H9 (cell line): ENCODE measurements around the gene MYH15. TPM values are rescaled to one million over a fixed set of nuclear protein-coding genes. Genes with fewer than 3 reads are reported as not detected.

Experiments used
- DNase-seq: peaks from one replicate; pipeline ENCODE4 v3.0.0-alpha.2; 2017
- H2AFZ ChIP-seq: one replicate; pipeline ENCODE4 v1.6.1; 2013; ENCODE audit warnings: mild to moderate bottlenecking, low read length, control low read depth, moderate library complexity
- H2AK5ac ChIP-seq: 2 replicates; pipeline ENCODE4 v1.6.1; 2013; ENCODE audit warnings: low read length, control low read depth, mixed read lengths; ENCODE audit not compliant: insufficient read length
- H2BK120ac ChIP-seq: one replicate; pipeline ENCODE4 v1.6.1; 2013; ENCODE audit warnings: low read depth, mild to moderate bottlenecking, low read length, control low read depth, inconsistent platforms; ENCODE audit not compliant: poor library complexity, severe bottlenecking
- H2BK12ac ChIP-seq: 2 replicates; pipeline ENCODE4 v1.6.1; 2013; ENCODE audit warnings: low read length, control low read depth, mixed read lengths, low read depth; ENCODE audit not compliant: insufficient read length
- H2BK15ac ChIP-seq: 2 replicates; pipeline ENCODE4 v1.6.1; 2013; ENCODE audit warnings: low read depth, low read length, control low read depth
- H2BK20ac ChIP-seq: one replicate; pipeline ENCODE4 v1.6.1; 2013; ENCODE audit warnings: low read depth, mild to moderate bottlenecking, low read length, control low read depth, inconsistent platforms; ENCODE audit not compliant: poor library complexity, severe bottlenecking
- H2BK5ac ChIP-seq: 2 replicates; pipeline ENCODE4 v1.6.1; 2013; ENCODE audit warnings: low read length, control low read depth, mixed read lengths; ENCODE audit not compliant: insufficient read length
- H3K14ac ChIP-seq: 2 replicates; pipeline ENCODE4 v1.6.1; 2013; ENCODE audit warnings: low read length, control low read depth; ENCODE audit not compliant: insufficient read depth
- H3K18ac ChIP-seq: 2 replicates; pipeline ENCODE4 v1.6.1; 2013; ENCODE audit warnings: low read depth, mild to moderate bottlenecking, mixed read lengths, low read length, control low read depth; ENCODE audit not compliant: insufficient read length
- H3K23ac ChIP-seq: 2 replicates; pipeline ENCODE4 v1.6.1; 2013; ENCODE audit warnings: low read length, control low read depth, mixed read lengths, low read depth; ENCODE audit not compliant: insufficient read length
- H3K23me2 ChIP-seq: 2 replicates; pipeline ENCODE4 v1.6.1; 2013; ENCODE audit warnings: low read depth, mild to moderate bottlenecking, mixed read lengths, low read length, control low read depth; ENCODE audit not compliant: insufficient read length, poor library complexity, severe bottlenecking
- H3K27ac ChIP-seq: 2 replicates; pipeline ENCODE4 v1.5.1; 2013; ENCODE audit warnings: low read length, control low read depth, mixed read lengths, low read depth; ENCODE audit not compliant: insufficient read length
- H3K27me3 ChIP-seq: 2 replicates; pipeline ENCODE4 v1.6.1; 2013; ENCODE audit warnings: low read length, control low read depth, inconsistent platforms; ENCODE audit not compliant: insufficient read depth
- H3K4ac ChIP-seq: 2 replicates; pipeline ENCODE4 v1.6.1; 2013; ENCODE audit warnings: low read depth, mild to moderate bottlenecking, control low read depth, inconsistent platforms, low read length, moderate library complexity
- H3K4me1 ChIP-seq: 2 replicates; pipeline ENCODE4 v1.6.1; 2013; ENCODE audit warnings: low read length, control low read depth, inconsistent platforms; ENCODE audit not compliant: insufficient read depth
- H3K4me2 ChIP-seq: 2 replicates; pipeline ENCODE4 v1.6.1; 2013; ENCODE audit warnings: low read length, control low read depth, mixed read lengths; ENCODE audit not compliant: insufficient read length, insufficient read depth
- H3K56ac ChIP-seq: 2 replicates; pipeline ENCODE4 v1.6.1; 2013; ENCODE audit warnings: low read depth, mild to moderate bottlenecking, mixed read lengths, low read length, control low read depth; ENCODE audit not compliant: insufficient read length
- H3K79me1 ChIP-seq: 2 replicates; pipeline ENCODE4 v1.6.1; 2013; ENCODE audit warnings: low read depth, mild to moderate bottlenecking, moderate library complexity, low read length, control low read depth, inconsistent platforms; ENCODE audit not compliant: insufficient read depth, poor library complexity, severe bottlenecking
- H3K79me2 ChIP-seq: 2 replicates; pipeline ENCODE4 v1.6.1; 2013; ENCODE audit warnings: low read length, control low read depth, inconsistent platforms; ENCODE audit not compliant: insufficient read depth
- H3K9ac ChIP-seq: 2 replicates; pipeline ENCODE4 v1.6.1; 2013; ENCODE audit warnings: low read length, control low read depth, mixed read lengths; ENCODE audit not compliant: insufficient read length; ENCODE audit errors: extremely low read depth
- H3K9me3 ChIP-seq: one replicate; pipeline ENCODE4 v1.6.1; 2013; ENCODE audit warnings: low read depth, low read length, inconsistent platforms; ENCODE audit not compliant: control insufficient read depth
- H3T11ph ChIP-seq: one replicate; pipeline ENCODE4 v1.6.1; 2013; ENCODE audit warnings: mild to moderate bottlenecking, low read length, control low read depth, inconsistent platforms
- H4K20me1 ChIP-seq: one replicate; pipeline ENCODE4 v1.6.1; 2013; ENCODE audit not compliant: control insufficient read depth, insufficient read length, insufficient read depth
- H4K5ac ChIP-seq: 2 replicates; pipeline ENCODE4 v1.6.1; 2013; ENCODE audit warnings: low read depth, mild to moderate bottlenecking, mixed read lengths, low read length, control low read depth; ENCODE audit not compliant: insufficient read length
- H4K8ac ChIP-seq: replicated peaks from 2 replicates; pipeline ENCODE4 v1.6.1; 2013; ENCODE audit warnings: low read length, control low read depth, mixed read lengths, low read depth; ENCODE audit not compliant: insufficient read length
- H4K91ac ChIP-seq: 2 replicates; pipeline ENCODE4 v1.6.1; 2013; ENCODE audit warnings: low read depth, mild to moderate bottlenecking, moderate library complexity, mixed read lengths, low read length, control low read depth; ENCODE audit not compliant: insufficient read length
- H3K27ac Mint-ChIP-seq, 3 experiments: 2 replicates in 2 of 3; 3 replicates in 1 of 3; pipeline ENCODE4 v1.8.0; 2020 to 2021; ENCODE audit warnings: mixed read lengths in 3 of 3, mild to moderate bottlenecking in 1 of 3, moderate library complexity in 1 of 3
- H3K27me3 Mint-ChIP-seq: 2 replicates; pipeline ENCODE4 v1.8.0; 2021; ENCODE audit warnings: low read depth, mild to moderate bottlenecking, moderate library complexity, mixed read lengths
- H3K36me3 Mint-ChIP-seq, 3 experiments: 2 replicates in 2 of 3; 3 replicates in 1 of 3; pipeline ENCODE4 v1.8.0; 2020 to 2021; ENCODE audit warnings: low read depth in 3 of 3, mixed read lengths in 3 of 3; ENCODE audit not compliant: insufficient read depth in 1 of 3
- H3K4me1 Mint-ChIP-seq, 2 experiments: 2 replicates each; pipeline ENCODE4 v1.8.0; 2020; ENCODE audit warnings: mixed read lengths in 2 of 2
- H3K4me3 Mint-ChIP-seq, 2 experiments: 2 replicates in 1 of 2; 3 replicates in 1 of 2; pipeline ENCODE4 v1.8.0; 2020 to 2021; ENCODE audit warnings: mild to moderate bottlenecking in 2 of 2, mixed read lengths in 2 of 2, moderate library complexity in 1 of 2
- H3K9me3 Mint-ChIP-seq, 2 experiments: 2 replicates in 1 of 2; 3 replicates in 1 of 2; pipeline ENCODE4 v1.8.0; 2020; ENCODE audit warnings: mild to moderate bottlenecking in 2 of 2, mixed read lengths in 2 of 2, moderate library complexity in 1 of 2
- CTCF ChIP-seq: fragments of 200-600 bp; sonication (generic); conservative IDR thresholded peaks from 3 replicates; pipeline ENCODE4 v1.8.0; 2021; ENCODE audit warnings: antibody characterized with exemption, mild to moderate bottlenecking
- WGBS: extraction: QIAGEN DNeasy Blood & Tissue Kit; methylation state at CpG from one replicate; pipeline ENCODE4 v1.1.7; 2013; ENCODE audit warnings: missing lambda C conversion rate, low lambda C conversion rate, mixed read lengths; ENCODE audit not compliant: insufficient read length; ENCODE audit errors: extremely low coverage; 5-methylcytosine and 5-hydroxymethylcytosine counted together
- total RNA-seq: library from RNA; stranded (reverse); gene quantifications from 2 replicates; pipeline ENCODE4 v1.2.1, GENCODE V29; 2021

Gene MYH15
- total RNA-seq, 1 experiment from 2014 or later, result 0.13 TPM

- Mint-ChIP-seq H3K27me3 (no peaks in the 10 kb centered on the region), H3K4me1 (peaks cover 9 to 12% of the 10 kb centered on the region in 2 experiments), H3K36me3 (no peaks in the 10 kb centered on the region), H3K27ac (no peak overlapping the region; a peak in 1 of 7 replicates), H3K9me3 (no peaks in the 10 kb centered on the region), H3K4me3 (no peak overlapping the region)
- Histone ChIP-seq H3K18ac (no peak overlapping the region), H4K8ac (no peak overlapping the region), H2BK20ac (no peak overlapping the region), H2BK12ac (no peak overlapping the region), H3K79me2 (no peaks in the 10 kb centered on the region), H3K79me1 (no peaks in the 10 kb centered on the region), H3K9ac (no peak overlapping the region), H3K4ac (no peak overlapping the region), H3K23me2 (no peaks in the 10 kb centered on the region), H3K27me3 (no peaks in the 10 kb centered on the region), H2BK15ac (no peak overlapping the region), H3K14ac (no peak overlapping the region), H2BK5ac (no peak overlapping the region), H2AFZ (no peak overlapping the region), H3K56ac (no peak overlapping the region), H3K27ac (no peak overlapping the region), H3T11ph (no peak overlapping the region), H2BK120ac (no peak overlapping the region), H3K4me2 (no peak overlapping the region), H4K91ac (no peak overlapping the region), H4K20me1 (no peaks in the 10 kb centered on the region), H3K23ac (no peak overlapping the region), H2AK5ac (no peak overlapping the region), H4K5ac (no peak overlapping the region), H3K9me3 (no peaks in the 10 kb centered on the region), H3K4me1 (no peaks in the 10 kb centered on the region; the same call in 1 of the 2 replicates)
- TF ChIP-seq CTCF, result no peak
- WGBS, result no CpG with 5 or more reads among the region's 2 CpGs
- no peak for DNase-seq
Observed at GRCh38 chr3:108512671-108513070, 2.3 kb upstream of the MYH15 start.
